Panc1 (cell line): ENCODE data around the gene SOHLH2. TPM values are rescaled to one million over a fixed set of nuclear protein-coding genes. Genes with fewer than 3 reads are reported as not detected.

Experiments used
- ATAC-seq: fragments of 200-7000 bp; cut with Tn5 transposase; 2 replicates; pipeline ENCODE4 v1.9.1; 2020; ENCODE audit warnings: mild to moderate bottlenecking, moderate library complexity
- BruUV-seq: library from RNA; stranded (reverse); fragments of 400-500 nt; replicated peaks from 2 replicates; lab custom pipeline; 2021; lab: Mats Ljungman, UMichigan
- CTCF ChIA-PET: fragments of 300-600 bp; sonication (Branson Sonifier 250); formaldehyde crosslinking; loops from one replicate; lab custom pipeline; 2022; ENCODE audit warnings: antibody characterized with exemption; lab: Charles Lee
- POLR2A ChIA-PET: fragments of 300-600 bp; sonication (Branson Sonifier 250); formaldehyde crosslinking; loops from one replicate; lab custom pipeline; 2022; ENCODE audit warnings: antibody characterized with exemption; lab: Charles Lee
- DNase-seq: peaks from one replicate; pipeline ENCODE4 v3.0.0-alpha.2; 2010; ENCODE audit warnings: low read depth, low spot score
- H3K27ac ChIP-seq: 2 replicates; pipeline ENCODE4 v1.5.1; 2011; ENCODE audit warnings: mild to moderate bottlenecking, low read length, inconsistent platforms
- H3K27me3 ChIP-seq: fragments of 200-500 bp; sonication (Bioruptor generic); 2 replicates; pipeline ENCODE4 v1.6.0; 2014; ENCODE audit warnings: low read length, inconsistent platforms; ENCODE audit not compliant: control insufficient read depth, insufficient read depth
- H3K36me3 ChIP-seq: fragments of 200-500 bp; sonication (Bioruptor generic); 2 replicates; pipeline ENCODE4 v1.5.1; 2014; ENCODE audit warnings: inconsistent platforms, mild to moderate bottlenecking, low read length, moderate library complexity; ENCODE audit not compliant: control insufficient read depth, insufficient read depth
- H3K4me1 ChIP-seq: 2 replicates; pipeline ENCODE4 v1.5.1; 2011; ENCODE audit warnings: inconsistent platforms, mild to moderate bottlenecking, low read length, moderate library complexity; ENCODE audit not compliant: control insufficient read depth, insufficient read depth
- H3K4me3 ChIP-seq, 2 experiments: 2 replicates each; pipeline ENCODE4 v1.5.1; 2011 to 2012; ENCODE audit warnings: low read depth in 2 of 2, low read length in 2 of 2, mild to moderate bottlenecking in 2 of 2, inconsistent platforms in 1 of 2, moderate library complexity in 1 of 2
- H3K9me3 ChIP-seq: fragments of 200-500 bp; sonication (Bioruptor generic); 2 replicates; pipeline ENCODE4 v1.5.1; 2014; ENCODE audit warnings: low read depth, mild to moderate bottlenecking, inconsistent platforms, low read length, moderate library complexity; ENCODE audit not compliant: control insufficient read depth, insufficient read depth
- POLR2AphosphoS5 ChIP-seq: IDR thresholded peaks from 2 replicates; pipeline ENCODE4 v1.6.1; 2012; ENCODE audit warnings: mild to moderate bottlenecking, low read depth, low read length, moderate library complexity
- SIN3A ChIP-seq: IDR thresholded peaks from 2 replicates; pipeline ENCODE4 v1.6.1; 2012; ENCODE audit warnings: low read depth, mild to moderate bottlenecking, low read length, moderate library complexity, borderline replicate concordance; ENCODE audit not compliant: insufficient read depth
- TCF7L2 ChIP-seq: IDR thresholded peaks from 2 replicates; pipeline ENCODE4 v1.6.1; 2011; ENCODE audit warnings: mild to moderate bottlenecking, low read depth, low read length, inconsistent platforms
- in situ Hi-C: cut with HindIII; loops from 2 replicates; pipeline ENCODE4 v1.10.0; 2016; ENCODE audit warnings: low sequenced_read_pairs, low pct_unique_long_range_greater_than_20kb
- intact Hi-C: fragments of 100-400 bp; cut with micrococcal nuclease; formaldehyde crosslinking; loops from one replicate; pipeline ENCODE4 v1.10.0; 2022; ENCODE audit not compliant: unreplicated experiment
- total RNA-seq: library from RNA; stranded (reverse); gene quantifications from one replicate; pipeline ENCODE4 v1.2.1, GENCODE V29; 2021; ENCODE audit not compliant: unreplicated experiment
- TF ChIP-seq, protein P1 (sequence below): fragments of 450-650 bp; IDR thresholded peaks from 2 replicates; pipeline ENCODE4 v1.5.1; 2017; ENCODE audit warnings: mild to moderate bottlenecking
- TF ChIP-seq, protein P2 (sequence below), 2 experiments: IDR thresholded peaks; 2 replicates each; pipeline ENCODE4 v1.6.1; 2011 to 2012; ENCODE audit warnings: low read depth in 2 of 2, control low read depth in 1 of 2, low read length in 1 of 2, mild to moderate bottlenecking in 1 of 2, moderate library complexity in 1 of 2; ENCODE audit not compliant: insufficient read depth in 1 of 2

Gene SOHLH2
- total RNA-seq, 1 experiment from 2014 or later: 0.08 TPM

DNA sequence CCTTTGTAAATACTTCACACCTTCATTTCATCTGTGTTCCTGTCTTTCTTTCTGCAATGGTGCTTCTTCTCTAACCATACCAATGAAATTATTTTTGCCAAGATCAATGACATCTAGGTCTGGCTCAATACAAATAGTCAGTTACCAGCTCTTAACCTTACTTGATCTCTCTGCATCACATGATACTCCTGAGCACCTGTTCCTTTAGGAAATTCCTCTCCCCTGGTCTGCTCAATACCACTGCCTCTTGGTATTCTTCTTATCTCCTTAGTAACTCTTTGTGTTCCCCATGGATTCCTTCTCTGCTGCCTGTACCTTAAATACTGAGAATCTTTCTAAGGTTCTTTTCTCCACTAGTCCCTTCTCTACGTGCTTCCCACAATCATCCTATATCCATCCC is 25.9 kb downstream of the SOHLH2 start:
- Histone ChIP-seq H3K27me3 (no peaks in the 10 kb centered on the region), H3K4me3 (no peak overlapping the region), H3K27ac (no peak overlapping the region), H3K36me3 (no peaks in the 10 kb centered on the region), H3K4me1 (no peaks in the 10 kb centered on the region), H3K9me3 (no peaks in the 10 kb centered on the region)
- no peak for TF ChIP-seq SIN3A
- no peak for TF ChIP-seq TCF7L2
- TF ChIP-seq POLR2AphosphoS5: no peak
- TF ChIP-seq, protein P1, sequence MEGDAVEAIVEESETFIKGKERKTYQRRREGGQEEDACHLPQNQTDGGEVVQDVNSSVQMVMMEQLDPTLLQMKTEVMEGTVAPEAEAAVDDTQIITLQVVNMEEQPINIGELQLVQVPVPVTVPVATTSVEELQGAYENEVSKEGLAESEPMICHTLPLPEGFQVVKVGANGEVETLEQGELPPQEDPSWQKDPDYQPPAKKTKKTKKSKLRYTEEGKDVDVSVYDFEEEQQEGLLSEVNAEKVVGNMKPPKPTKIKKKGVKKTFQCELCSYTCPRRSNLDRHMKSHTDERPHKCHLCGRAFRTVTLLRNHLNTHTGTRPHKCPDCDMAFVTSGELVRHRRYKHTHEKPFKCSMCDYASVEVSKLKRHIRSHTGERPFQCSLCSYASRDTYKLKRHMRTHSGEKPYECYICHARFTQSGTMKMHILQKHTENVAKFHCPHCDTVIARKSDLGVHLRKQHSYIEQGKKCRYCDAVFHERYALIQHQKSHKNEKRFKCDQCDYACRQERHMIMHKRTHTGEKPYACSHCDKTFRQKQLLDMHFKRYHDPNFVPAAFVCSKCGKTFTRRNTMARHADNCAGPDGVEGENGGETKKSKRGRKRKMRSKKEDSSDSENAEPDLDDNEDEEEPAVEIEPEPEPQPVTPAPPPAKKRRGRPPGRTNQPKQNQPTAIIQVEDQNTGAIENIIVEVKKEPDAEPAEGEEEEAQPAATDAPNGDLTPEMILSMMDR: no peak
- TF ChIP-seq, protein P2, sequence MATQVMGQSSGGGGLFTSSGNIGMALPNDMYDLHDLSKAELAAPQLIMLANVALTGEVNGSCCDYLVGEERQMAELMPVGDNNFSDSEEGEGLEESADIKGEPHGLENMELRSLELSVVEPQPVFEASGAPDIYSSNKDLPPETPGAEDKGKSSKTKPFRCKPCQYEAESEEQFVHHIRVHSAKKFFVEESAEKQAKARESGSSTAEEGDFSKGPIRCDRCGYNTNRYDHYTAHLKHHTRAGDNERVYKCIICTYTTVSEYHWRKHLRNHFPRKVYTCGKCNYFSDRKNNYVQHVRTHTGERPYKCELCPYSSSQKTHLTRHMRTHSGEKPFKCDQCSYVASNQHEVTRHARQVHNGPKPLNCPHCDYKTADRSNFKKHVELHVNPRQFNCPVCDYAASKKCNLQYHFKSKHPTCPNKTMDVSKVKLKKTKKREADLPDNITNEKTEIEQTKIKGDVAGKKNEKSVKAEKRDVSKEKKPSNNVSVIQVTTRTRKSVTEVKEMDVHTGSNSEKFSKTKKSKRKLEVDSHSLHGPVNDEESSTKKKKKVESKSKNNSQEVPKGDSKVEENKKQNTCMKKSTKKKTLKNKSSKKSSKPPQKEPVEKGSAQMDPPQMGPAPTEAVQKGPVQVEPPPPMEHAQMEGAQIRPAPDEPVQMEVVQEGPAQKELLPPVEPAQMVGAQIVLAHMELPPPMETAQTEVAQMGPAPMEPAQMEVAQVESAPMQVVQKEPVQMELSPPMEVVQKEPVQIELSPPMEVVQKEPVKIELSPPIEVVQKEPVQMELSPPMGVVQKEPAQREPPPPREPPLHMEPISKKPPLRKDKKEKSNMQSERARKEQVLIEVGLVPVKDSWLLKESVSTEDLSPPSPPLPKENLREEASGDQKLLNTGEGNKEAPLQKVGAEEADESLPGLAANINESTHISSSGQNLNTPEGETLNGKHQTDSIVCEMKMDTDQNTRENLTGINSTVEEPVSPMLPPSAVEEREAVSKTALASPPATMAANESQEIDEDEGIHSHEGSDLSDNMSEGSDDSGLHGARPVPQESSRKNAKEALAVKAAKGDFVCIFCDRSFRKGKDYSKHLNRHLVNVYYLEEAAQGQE (IDR thresholded peaks at IDR 0.05; ENCODE audit: insufficient read depth in 1 of 2, low read depth in 2 of 2, low read length in 1 of 2): no peak
- ATAC-seq (no peak), DNase-seq (no peak)
- intact Hi-C loops: no loop called here
- POLR2A ChIA-PET: no interaction called here
- BruUV-seq: no TSS peak
- in situ Hi-C loops: no loop called here
- CTCF ChIA-PET: no interaction called here

DNA sequence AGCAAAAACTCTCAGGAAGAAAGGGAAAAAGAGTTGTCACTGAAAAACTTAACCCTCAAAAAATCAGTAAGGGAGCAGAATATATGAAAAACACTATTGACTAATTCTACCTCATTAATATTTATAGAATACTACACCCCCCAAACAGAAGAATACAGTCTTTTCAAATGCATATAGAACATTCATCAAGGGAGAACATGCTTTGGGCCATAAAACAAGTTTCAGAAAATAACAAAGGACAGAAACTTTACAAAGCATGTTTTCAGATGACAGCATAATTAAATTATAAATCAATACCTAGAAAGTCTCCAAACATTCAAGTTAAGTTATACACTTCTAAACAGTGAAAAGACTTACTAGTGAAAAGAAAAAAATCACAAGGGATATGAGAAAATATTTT is 30.5 kb downstream of the SOHLH2 start:
- no peak overlapping the region for H3K4me3 ChIP-seq
- CTCF ChIA-PET: no interaction called here
- in situ Hi-C loops: no loop called here
- DNase-seq (no peak), ATAC-seq (no peak)
- intact Hi-C loops: no loop called here
- POLR2A ChIA-PET: no interaction called here
- no peaks in the 10 kb centered on the region for H3K9me3 ChIP-seq
- no peaks in the 10 kb centered on the region for H3K4me1 ChIP-seq
- H3K27ac ChIP-seq: no peak overlapping the region
- BruUV-seq: no TSS peak
- TF ChIP-seq TCF7L2 (no peak), POLR2AphosphoS5 (no peak), SIN3A (no peak)
- TF ChIP-seq, protein P2 (IDR thresholded peaks at IDR 0.05; ENCODE audit: insufficient read depth in 1 of 2, low read depth in 2 of 2, low read length in 1 of 2): no peak
- TF ChIP-seq, protein P1: no peak
- no peaks in the 10 kb centered on the region for H3K36me3 ChIP-seq
- H3K27me3 ChIP-seq: no peaks in the 10 kb centered on the region
